HG03520 (cell line): Measurements from ENCODE around the gene SYT2.
"Not testable (repeated sequence)": the region's sequence is repeated elsewhere in the genome, so short reads cannot be mapped to it uniquely, and the experiment has no call there.

Experiments
- ATAC-seq: cut with Tn5 transposase; IDR thresholded peaks from one replicate; pipeline ENCODE4 v1.9.1; 2021; ENCODE audit warnings: mild to moderate bottlenecking, moderate library complexity; ENCODE audit not compliant: unreplicated experiment

The SYT2 gene

GRCh38 chr1:202578001-202578504 lies 132.2 kb downstream of the SYT2 start:
- ATAC-seq = no peak

- ATAC-seq = no peak
Measured at GRCh38 chr1:202577381-202577780, 132.9 kb downstream of the SYT2 start.

- no peak for ATAC-seq
Measured at GRCh38 chr1:202576816-202577215, 133.4 kb downstream of the SYT2 start.

- ATAC-seq = no peak
Measured at GRCh38 chr1:202575918-202576653, 134.2 kb downstream of the SYT2 start.

- no peak for ATAC-seq
Measured at GRCh38 chr1:202572867-202573266, 137.4 kb downstream of the SYT2 start.

GRCh38 chr1:202571719-202572339 lies 138.4 kb downstream of the SYT2 start:
- no peak for ATAC-seq

GRCh38 chr1:202569393-202570322 lies 140.6 kb downstream of the SYT2 start:
- no peak for ATAC-seq

- ATAC-seq = no peak
Measured at GRCh38 chr1:202568826-202569225, 141.4 kb downstream of the SYT2 start.

GRCh38 chr1:202568410-202568809 lies 141.8 kb downstream of the SYT2 start:
- ATAC-seq = no peak

GRCh38 chr1:202567738-202568137 lies 142.5 kb downstream of the SYT2 start:
- no peak for ATAC-seq

GRCh38 chr1:202565890-202566602 lies 144.2 kb downstream of the SYT2 start:
- peak; percentile 71 for ATAC-seq

GRCh38 chr1:202564958-202565495 lies 145.2 kb downstream of the SYT2 start:
- no peak for ATAC-seq

GRCh38 chr1:202563818-202564217 lies 146.4 kb downstream of the SYT2 start:
- no peak for ATAC-seq

- ATAC-seq = no peak
Measured at GRCh38 chr1:202562444-202563060, 147.7 kb downstream of the SYT2 start.

GRCh38 chr1:202561726-202562443 lies 148.4 kb downstream of the SYT2 start:
- ATAC-seq = no peak

GRCh38 chr1:202561240-202561639 lies 149.0 kb downstream of the SYT2 start:
- no peak for ATAC-seq

GRCh38 chr1:202557662-202558061 lies 152.6 kb downstream of the SYT2 start:
- not testable (repeated sequence) for ATAC-seq

- not testable (repeated sequence) for ATAC-seq
Measured at GRCh38 chr1:202556037-202556436, 154.2 kb downstream of the SYT2 start.

GRCh38 chr1:202554619-202555018 lies 155.6 kb downstream of the SYT2 start:
- not testable (repeated sequence) for ATAC-seq
